IMR-90 (cell line): ENCODE results near the gene CD36. TPM values are rescaled to one million over a fixed set of nuclear protein-coding genes. Genes with fewer than 3 reads are reported as not detected.
A peak's percentile ranks its signal among the peaks of the same experiment; 100 is the strongest.

ENCODE experiments used
- ATAC-seq: fragments of 200-7000 bp; cut with Tn5 transposase; 2 replicates; pipeline ENCODE4 v1.9.1; 2020; ENCODE audit warnings: low read depth, mild to moderate bottlenecking, moderate library complexity
- BruUV-seq: library from RNA; stranded (reverse); fragments of 400-500 nt; replicated peaks from 2 replicates; lab custom pipeline; 2021; lab: Mats Ljungman, UMichigan
- CTCF ChIA-PET: fragments of 300-600 bp; formaldehyde crosslinking; extraction: SDS; loops from one replicate; lab custom pipeline; 2021; ENCODE audit warnings: antibody characterized with exemption; lab: Yijun Ruan, JAX
- POLR2A ChIA-PET: fragments of 300-600 bp; sonication (Branson Sonifier 250); formaldehyde crosslinking; loops from one replicate; lab custom pipeline; 2022; ENCODE audit warnings: antibody characterized with exemption; ENCODE audit not compliant: unreplicated experiment; lab: Charles Lee
- DNase-seq: peaks from one replicate; pipeline ENCODE4 v3.0.0; 2013
- H2AFZ ChIP-seq: replicated peaks from 2 replicates; pipeline ENCODE3; 2013; ENCODE audit warnings: low read length, mild to moderate bottlenecking; ENCODE audit not compliant: poor library complexity
- H2AK5ac ChIP-seq: 2 replicates; pipeline ENCODE4 v1.6.1; 2013; ENCODE audit warnings: low read depth, low read length, inconsistent platforms
- H2AK9ac ChIP-seq: replicated peaks from 2 replicates; pipeline ENCODE3; 2013; ENCODE audit warnings: mild to moderate bottlenecking, low read depth, low read length, moderate library complexity; ENCODE audit not compliant: poor library complexity
- H2BK120ac ChIP-seq: 2 replicates; pipeline ENCODE4 v1.6.1; 2013; ENCODE audit warnings: low read depth, low read length, inconsistent platforms
- H2BK15ac ChIP-seq: 3 replicates; pipeline ENCODE4 v1.6.1; 2013; ENCODE audit warnings: low read depth, low read length, inconsistent platforms
- H2BK20ac ChIP-seq: 2 replicates; pipeline ENCODE4 v1.6.1; 2013; ENCODE audit warnings: low read depth, mild to moderate bottlenecking, inconsistent platforms, low read length, moderate library complexity
- H2BK5ac ChIP-seq: 2 replicates; pipeline ENCODE4 v1.6.1; 2013; ENCODE audit warnings: mild to moderate bottlenecking, low read depth, low read length, inconsistent platforms; ENCODE audit not compliant: poor library complexity, severe bottlenecking
- H3K14ac ChIP-seq: replicated peaks from 2 replicates; pipeline ENCODE4 v1.6.1; 2013; ENCODE audit warnings: low read depth, low read length, inconsistent platforms
- H3K18ac ChIP-seq: 2 replicates; pipeline ENCODE4 v1.6.1; 2013; ENCODE audit warnings: low read depth, low read length, control low read depth
- H3K23ac ChIP-seq: 2 replicates; pipeline ENCODE4 v1.6.1; 2013; ENCODE audit warnings: low read depth, low read length, inconsistent platforms
- H3K27ac ChIP-seq: 2 replicates; pipeline ENCODE4 v1.5.1; 2013; ENCODE audit warnings: mild to moderate bottlenecking, control low read depth, low read length; ENCODE audit not compliant: insufficient read depth
- H3K27me3 ChIP-seq: 2 replicates; pipeline ENCODE4 v1.6.1; 2013; ENCODE audit warnings: low read length; ENCODE audit not compliant: control insufficient read depth, insufficient read depth
- H3K36me3 ChIP-seq: 2 replicates; pipeline ENCODE4 v1.6.1; 2013; ENCODE audit warnings: low read length, mixed read lengths; ENCODE audit not compliant: control insufficient read depth, insufficient read depth
- H3K4ac ChIP-seq: 2 replicates; pipeline ENCODE4 v1.6.1; 2013; ENCODE audit warnings: low read depth, low read length, inconsistent platforms
- H3K4me1 ChIP-seq: 2 replicates; pipeline ENCODE4 v1.6.1; 2013; ENCODE audit warnings: low read length, mixed read lengths; ENCODE audit not compliant: control insufficient read depth, insufficient read depth
- H3K4me2 ChIP-seq: 2 replicates; pipeline ENCODE4 v1.6.1; 2013; ENCODE audit warnings: low read depth, mild to moderate bottlenecking, control low read depth, low read length, moderate library complexity
- H3K4me3 ChIP-seq: 2 replicates; pipeline ENCODE4 v1.5.1; 2013; ENCODE audit warnings: low read depth, mild to moderate bottlenecking, control low read depth, low read length, moderate library complexity; ENCODE audit not compliant: insufficient read depth
- H3K56ac ChIP-seq: 2 replicates; pipeline ENCODE4 v1.6.1; 2013; ENCODE audit warnings: low read length, inconsistent platforms; ENCODE audit not compliant: insufficient read depth; ENCODE audit errors: extremely low read depth
- H3K79me1 ChIP-seq, 2 experiments: 2 replicates each; pipeline ENCODE4 v1.6.1; 2013; ENCODE audit warnings: low read length in 2 of 2, inconsistent platforms in 1 of 2, low read depth in 1 of 2
- H3K9ac ChIP-seq: 2 replicates; pipeline ENCODE4 v1.6.1; 2013; ENCODE audit warnings: low read depth, low read length, control low read depth
- H3K9me1 ChIP-seq: 2 replicates; pipeline ENCODE4 v1.6.1; 2013; ENCODE audit warnings: low read length, inconsistent platforms; ENCODE audit not compliant: insufficient read depth
- H3K9me3 ChIP-seq: 2 replicates; pipeline ENCODE4 v1.6.1; 2013; ENCODE audit warnings: low read length; ENCODE audit not compliant: control insufficient read depth, insufficient read depth
- H4K20me1 ChIP-seq: 2 replicates; pipeline ENCODE4 v1.6.1; 2013; ENCODE audit warnings: low read length, inconsistent platforms; ENCODE audit not compliant: insufficient read depth
- H4K5ac ChIP-seq: 2 replicates; pipeline ENCODE4 v1.6.1; 2013; ENCODE audit warnings: mild to moderate bottlenecking, low read depth, low read length, control low read depth
- H4K8ac ChIP-seq, 2 experiments: 2 replicates each; pipeline ENCODE4 v1.6.1; 2013; ENCODE audit warnings: low read depth in 2 of 2, low read length in 2 of 2, control low read depth in 1 of 2, inconsistent platforms in 1 of 2
- H4K91ac ChIP-seq: 2 replicates; pipeline ENCODE4 v1.6.1; 2013; ENCODE audit warnings: low read depth, low read length, inconsistent platforms; ENCODE audit not compliant: insufficient read depth
- BHLHE40 ChIP-seq: fragments of 150-350 bp; IDR thresholded peaks from 2 replicates; pipeline ENCODE4 v1.6.1; 2016; ENCODE audit warnings: mild to moderate bottlenecking, low read depth, low read length
- FOS ChIP-seq: fragments of 150-350 bp; IDR thresholded peaks from 2 replicates; pipeline ENCODE4 v1.6.1; 2016; ENCODE audit warnings: low read depth, low read length
- MAFK ChIP-seq: IDR thresholded peaks from 2 replicates; pipeline ENCODE4 v1.6.1; 2012; ENCODE audit warnings: low read depth, low read length, improper control_type of control experiment
- MAZ ChIP-seq: IDR thresholded peaks from 2 replicates; pipeline ENCODE4 v1.6.1; 2012; ENCODE audit warnings: low read depth, mild to moderate bottlenecking, low read length, improper control_type of control experiment, moderate library complexity, borderline replicate concordance
- MXI1 ChIP-seq: IDR thresholded peaks from 2 replicates; pipeline ENCODE4 v1.6.1; 2012; ENCODE audit warnings: low read depth, mild to moderate bottlenecking, low read length, moderate library complexity, borderline replicate concordance
- NFE2L2 ChIP-seq: fragments of 150-350 bp; IDR thresholded peaks from 2 replicates; pipeline ENCODE4 v1.6.1; 2016; ENCODE audit warnings: low read depth, mild to moderate bottlenecking, low read length
- POLR2A ChIP-seq: IDR thresholded peaks from 2 replicates; pipeline ENCODE4 v1.6.1; 2012; ENCODE audit warnings: mild to moderate bottlenecking, low read depth, low read length
- RAD21 ChIP-seq: IDR thresholded peaks from 2 replicates; pipeline ENCODE4 v1.6.1; 2012; ENCODE audit warnings: low read length, improper control_type of control experiment
- RCOR1 ChIP-seq: IDR thresholded peaks from 2 replicates; pipeline ENCODE4 v1.6.1; 2012; ENCODE audit warnings: mild to moderate bottlenecking, low read length, improper control_type of control experiment; ENCODE audit not compliant: insufficient replicate concordance
- RFX5 ChIP-seq: IDR thresholded peaks from 2 replicates; pipeline ENCODE4 v1.8.0; 2012; ENCODE audit warnings: low read depth, mild to moderate bottlenecking, low read length, moderate library complexity
- SMC3 ChIP-seq: fragments of 150-350 bp; IDR thresholded peaks from 2 replicates; pipeline ENCODE4 v1.6.1; 2016; ENCODE audit warnings: low read depth, mild to moderate bottlenecking, antibody characterized with exemption, low read length, moderate library complexity
- dilution Hi-C: fragments of 300-500 bp; cut with HindIII; formaldehyde crosslinking; loops from one replicate; pipeline ENCODE4 v1.14.3; 2018; ENCODE audit warnings: low sequenced_read_pairs; ENCODE audit not compliant: unreplicated experiment
- in situ Hi-C: fragments of 300-500 bp; cut with MboI; formaldehyde crosslinking; loops from 3 replicates; pipeline ENCODE4 v1.14.3; 2019; ENCODE audit warnings: low sequenced_read_pairs, inconsistent platforms, mixed read lengths
- intact Hi-C: fragments of 100-400 bp; cut with micrococcal nuclease; formaldehyde crosslinking; loops from 2 replicates; pipeline ENCODE4 v1.10.0; 2022
- polyA plus RNA-seq, 3 experiments: library from polyadenylated mRNA; depleted of rRNA; stranded (reverse); fragments of >200 nt; gene quantifications; 2 replicates each; pipeline ENCODE4 v1.2.3, GENCODE V29; 2012; ENCODE audit warnings: low replicate concordance in 1 of 3
- total RNA-seq: library from RNA; depleted of rRNA; stranded (reverse); fragments of >200 nt; gene quantifications from 2 replicates; pipeline ENCODE4 v1.2.3, GENCODE V29; 2012
- TF ChIP-seq, protein P1 (sequence below): fragments of 150-350 bp; IDR thresholded peaks from 2 replicates; pipeline ENCODE4 v1.6.1; 2017; ENCODE audit warnings: mild to moderate bottlenecking, antibody characterized with exemption, low read length, low read depth
- TF ChIP-seq, protein P2 (sequence below): fragments of 150-350 bp; IDR thresholded peaks from 2 replicates; pipeline ENCODE4 v1.6.1; 2016; ENCODE audit warnings: low read depth, mild to moderate bottlenecking, low read length, moderate library complexity, borderline replicate concordance
- TF ChIP-seq, protein P3 (sequence below): conservative IDR thresholded peaks from 2 replicates; pipeline ENCODE4 v1.5.1; 2012; ENCODE audit warnings: mild to moderate bottlenecking, low read depth, low read length, improper control_type of control experiment

The CD36 gene
- total and polyA plus RNA-seq, 2 of the 4 experiments (the other 2 are of a cell fraction): 0.19 to 0.54 TPM

DNA sequence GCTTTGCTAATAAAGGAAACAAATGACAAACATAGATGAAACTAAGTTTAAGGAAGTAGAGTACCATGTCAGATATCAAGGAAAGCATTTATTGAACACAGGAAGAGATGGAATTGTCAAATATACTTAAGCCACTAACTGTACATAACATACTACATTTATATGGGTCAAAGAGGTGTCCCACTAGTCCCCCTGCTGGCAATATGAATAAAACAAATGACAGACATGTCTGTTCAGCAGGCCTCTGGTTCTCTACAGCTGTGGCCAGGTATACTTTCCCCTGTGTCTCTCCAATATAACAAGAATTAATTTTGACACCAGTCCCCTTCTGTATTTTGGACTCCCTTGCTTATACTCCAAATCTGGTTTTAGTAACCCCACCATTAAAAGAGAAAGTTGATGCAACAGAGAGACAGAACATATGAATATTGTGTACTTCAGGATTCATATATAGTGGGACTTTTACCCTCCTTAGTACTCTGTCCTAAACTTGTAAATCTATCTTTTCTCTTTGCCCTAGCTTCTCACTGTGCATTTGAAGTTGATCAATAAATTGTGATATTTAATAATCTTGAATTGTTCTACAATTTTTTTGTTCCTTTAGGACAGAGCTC, 42.9 kb downstream of the CD36 start:
- Histone ChIP-seq H2BK15ac (no peak overlapping the region), H3K36me3 (no peaks in the 10 kb centered on the region), H4K20me1 (no peaks in the 10 kb centered on the region), H2AFZ (no peak overlapping the region), H2BK5ac (no peak overlapping the region), H2AK9ac (no peak overlapping the region), H4K5ac (no peak overlapping the region), H3K4me2 (no peak overlapping the region), H3K9ac (no peak overlapping the region), H3K4me3 (no peak overlapping the region), H3K56ac (no peak overlapping the region), H3K27ac (no peak overlapping the region), H4K91ac (no peak overlapping the region), H3K23ac (no peak overlapping the region), H3K9me3 (no peaks in the 10 kb centered on the region), H3K14ac (no peak overlapping the region), H3K18ac (no peak overlapping the region), H3K79me1 (no peaks in the 10 kb centered on the region), H3K9me1 (no peaks in the 10 kb centered on the region), H2BK20ac (no peak overlapping the region), H3K27me3 (no peaks in the 10 kb centered on the region), H2AK5ac (no peak overlapping the region), H3K4ac (no peak overlapping the region), H2BK120ac (no peak overlapping the region), H4K8ac (no peak overlapping the region), H3K4me1 (no peaks in the 10 kb centered on the region)
- POLR2A ChIA-PET: no interaction called here
- intact Hi-C loops (loop anchor here (1.0 kb wide), 1 partner anchor 253 kb away; no protein-coding TSS in a partner anchor), in situ Hi-C loops (no loop called here), dilution Hi-C loops (no loop called here)
- ATAC-seq (peak; percentile 89), DNase-seq (peak; percentile 35)
- BruUV-seq: no TSS peak
- TF ChIP-seq, protein P1, sequence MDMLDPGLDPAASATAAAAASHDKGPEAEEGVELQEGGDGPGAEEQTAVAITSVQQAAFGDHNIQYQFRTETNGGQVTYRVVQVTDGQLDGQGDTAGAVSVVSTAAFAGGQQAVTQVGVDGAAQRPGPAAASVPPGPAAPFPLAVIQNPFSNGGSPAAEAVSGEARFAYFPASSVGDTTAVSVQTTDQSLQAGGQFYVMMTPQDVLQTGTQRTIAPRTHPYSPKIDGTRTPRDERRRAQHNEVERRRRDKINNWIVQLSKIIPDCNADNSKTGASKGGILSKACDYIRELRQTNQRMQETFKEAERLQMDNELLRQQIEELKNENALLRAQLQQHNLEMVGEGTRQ: no peak
- TF ChIP-seq RFX5 (no peak), BHLHE40 (no peak), RCOR1 (no peak), SMC3 (peak; percentile 46), POLR2A (no peak), NFE2L2 (no peak), FOS (no peak), MAZ (no peak), MXI1 (no peak), MAFK (no peak), RAD21 (peak; percentile 51)
- TF ChIP-seq, protein P2, sequence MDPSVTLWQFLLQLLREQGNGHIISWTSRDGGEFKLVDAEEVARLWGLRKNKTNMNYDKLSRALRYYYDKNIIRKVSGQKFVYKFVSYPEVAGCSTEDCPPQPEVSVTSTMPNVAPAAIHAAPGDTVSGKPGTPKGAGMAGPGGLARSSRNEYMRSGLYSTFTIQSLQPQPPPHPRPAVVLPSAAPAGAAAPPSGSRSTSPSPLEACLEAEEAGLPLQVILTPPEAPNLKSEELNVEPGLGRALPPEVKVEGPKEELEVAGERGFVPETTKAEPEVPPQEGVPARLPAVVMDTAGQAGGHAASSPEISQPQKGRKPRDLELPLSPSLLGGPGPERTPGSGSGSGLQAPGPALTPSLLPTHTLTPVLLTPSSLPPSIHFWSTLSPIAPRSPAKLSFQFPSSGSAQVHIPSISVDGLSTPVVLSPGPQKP: no peak
- TF ChIP-seq, protein P3, sequence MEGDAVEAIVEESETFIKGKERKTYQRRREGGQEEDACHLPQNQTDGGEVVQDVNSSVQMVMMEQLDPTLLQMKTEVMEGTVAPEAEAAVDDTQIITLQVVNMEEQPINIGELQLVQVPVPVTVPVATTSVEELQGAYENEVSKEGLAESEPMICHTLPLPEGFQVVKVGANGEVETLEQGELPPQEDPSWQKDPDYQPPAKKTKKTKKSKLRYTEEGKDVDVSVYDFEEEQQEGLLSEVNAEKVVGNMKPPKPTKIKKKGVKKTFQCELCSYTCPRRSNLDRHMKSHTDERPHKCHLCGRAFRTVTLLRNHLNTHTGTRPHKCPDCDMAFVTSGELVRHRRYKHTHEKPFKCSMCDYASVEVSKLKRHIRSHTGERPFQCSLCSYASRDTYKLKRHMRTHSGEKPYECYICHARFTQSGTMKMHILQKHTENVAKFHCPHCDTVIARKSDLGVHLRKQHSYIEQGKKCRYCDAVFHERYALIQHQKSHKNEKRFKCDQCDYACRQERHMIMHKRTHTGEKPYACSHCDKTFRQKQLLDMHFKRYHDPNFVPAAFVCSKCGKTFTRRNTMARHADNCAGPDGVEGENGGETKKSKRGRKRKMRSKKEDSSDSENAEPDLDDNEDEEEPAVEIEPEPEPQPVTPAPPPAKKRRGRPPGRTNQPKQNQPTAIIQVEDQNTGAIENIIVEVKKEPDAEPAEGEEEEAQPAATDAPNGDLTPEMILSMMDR: peak; percentile 56
- CTCF ChIA-PET: interaction anchor here (0.6 to 2.7 kb wide), 4 partner anchors 29 to 284 kb away, joined by 3 to 8 read pairs (median 4); no protein-coding TSS in a partner anchor
